Suprapubic skin (tissue), 4 donors: Measurements from ENCODE around the gene MEFV. TPM values are rescaled to one million over a fixed set of nuclear protein-coding genes. Genes with fewer than 3 reads are reported as not detected.

Experiments
- DNase-seq, 2 donors: peaks; one replicate each; pipeline ENCODE4 v3.0.0-alpha.2; 2019; ENCODE audit warnings: low spot score in 2 of 2
- H3K27ac ChIP-seq: fragments of 200-600 bp; sonication (generic); one replicate; pipeline ENCODE4 v1.5.1; 2019
- H3K27me3 ChIP-seq: fragments of 200-600 bp; sonication (generic); one replicate; pipeline ENCODE4 v1.5.1; 2019
- H3K36me3 ChIP-seq: fragments of 200-600 bp; sonication (generic); one replicate; pipeline ENCODE4 v1.5.1; 2019
- H3K4me1 ChIP-seq: fragments of 200-600 bp; sonication (generic); one replicate; pipeline ENCODE4 v1.5.1; 2019
- H3K4me3 ChIP-seq: fragments of 200-600 bp; sonication (generic); one replicate; pipeline ENCODE4 v1.5.1; 2019; ENCODE audit warnings: mild to moderate bottlenecking
- H3K9me3 ChIP-seq: fragments of 200-600 bp; sonication (generic); one replicate; pipeline ENCODE4 v1.5.1; 2019
- EP300 ChIP-seq: sonication (generic); formaldehyde crosslinking; IDR thresholded peaks from one replicate; pipeline ENCODE4 v1.6.1; 2017; ENCODE audit warnings: antibody characterized with exemption
- POLR2A ChIP-seq, 2 donors: fragments of 450-650 bp; IDR thresholded peaks; one replicate each; pipeline ENCODE4 v1.6.1; 2017; ENCODE audit warnings: antibody characterized with exemption in 2 of 2, mild to moderate bottlenecking in 2 of 2, moderate library complexity in 2 of 2
- POLR2AphosphoS5 ChIP-seq, 3 donors: sonication (generic); formaldehyde crosslinking; IDR thresholded peaks; one replicate each; pipeline ENCODE4 v1.6.1; 2017; ENCODE audit warnings: antibody characterized with exemption in 3 of 3
- WGBS: methylation state at CpG from one replicate; pipeline ENCODE4 v1.1.5; 2018; 5-methylcytosine and 5-hydroxymethylcytosine counted together
- total RNA-seq, 4 donors: library from RNA; depleted of rRNA; stranded (reverse); fragments of >200 nt; gene quantifications; one replicate each; pipeline ENCODE4 v1.1.0, GENCODE V29; 2016
- TF ChIP-seq, protein P1 (sequence below), 2 donors: fragments of 200-600 bp in 1 of 2; fragments of 450-650 bp in 1 of 2; sonication (generic) in 1 of 2; IDR thresholded peaks; one replicate each; pipeline ENCODE4 v1.5.1; 2016 to 2019; ENCODE audit warnings: antibody characterized with exemption in 2 of 2, mild to moderate bottlenecking in 1 of 2, moderate library complexity in 1 of 2

MEFV gene
- total RNA-seq, 4 donors from 2014 or later: 0.16 to 0.40 (median 0.17) TPM; not detected in 1

DNA sequence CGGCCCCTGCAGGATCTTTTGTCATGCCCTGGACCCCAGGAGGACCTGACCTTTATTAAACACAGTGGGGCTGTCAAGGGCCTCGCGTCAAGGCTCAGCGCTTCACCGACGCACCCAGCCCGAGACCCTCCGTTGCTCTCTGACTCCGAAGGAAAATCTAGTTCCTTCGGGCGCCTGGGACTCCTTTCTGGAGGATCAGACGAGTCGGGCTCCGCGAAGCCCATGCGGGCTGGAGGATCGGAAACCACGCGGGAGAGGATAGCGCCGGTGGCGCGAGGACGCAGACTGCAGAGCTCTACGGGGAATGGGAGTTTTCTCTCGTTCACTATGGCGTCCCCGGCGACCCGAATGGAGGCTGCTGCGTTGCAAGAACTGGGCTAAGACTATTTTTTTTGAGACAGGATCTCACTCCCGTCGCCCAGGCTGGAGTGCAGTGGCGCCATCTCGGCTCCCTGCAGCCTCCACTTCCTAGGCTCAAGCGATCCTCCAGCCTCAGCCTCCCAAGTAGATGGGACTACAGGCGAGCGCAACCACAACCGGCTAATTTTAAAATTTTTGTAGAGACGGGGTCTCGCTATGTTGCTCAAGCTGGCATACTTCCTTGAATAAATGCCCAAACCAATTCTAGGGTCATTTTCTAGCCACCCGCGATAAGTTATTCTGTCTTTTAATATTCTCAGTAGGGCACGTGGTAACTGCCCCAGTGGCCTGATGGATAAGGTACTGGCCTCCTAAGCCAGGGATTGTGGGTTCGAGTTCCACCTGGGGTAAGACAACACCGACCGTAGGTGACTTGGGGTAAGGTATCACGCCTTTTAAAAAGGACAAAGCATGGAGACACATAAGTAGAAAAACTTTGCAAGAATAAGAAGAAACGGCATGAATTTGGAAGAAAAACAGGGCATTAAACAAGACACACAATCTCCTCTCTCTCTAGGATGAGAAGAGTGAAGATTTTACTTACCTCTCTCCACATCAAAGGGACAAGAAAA, 62.9 kb downstream of the MEFV start:
- WGBS: 63% methylated on average over 44 of the region's 49 CpGs
- DNase-seq: no peak
- Histone ChIP-seq H3K27ac (no peak overlapping the region), H3K4me3 (no peak overlapping the region), H3K27me3 (peaks cover 94% of the 10 kb centered on the region), H3K36me3 (no peaks in the 10 kb centered on the region), H3K4me1 (peaks cover 17% of the 10 kb centered on the region), H3K9me3 (no peaks in the 10 kb centered on the region)
- no peak for TF ChIP-seq EP300
- no peak for TF ChIP-seq POLR2A (IDR thresholded peaks at IDR 0.05)
- TF ChIP-seq, protein P1, sequence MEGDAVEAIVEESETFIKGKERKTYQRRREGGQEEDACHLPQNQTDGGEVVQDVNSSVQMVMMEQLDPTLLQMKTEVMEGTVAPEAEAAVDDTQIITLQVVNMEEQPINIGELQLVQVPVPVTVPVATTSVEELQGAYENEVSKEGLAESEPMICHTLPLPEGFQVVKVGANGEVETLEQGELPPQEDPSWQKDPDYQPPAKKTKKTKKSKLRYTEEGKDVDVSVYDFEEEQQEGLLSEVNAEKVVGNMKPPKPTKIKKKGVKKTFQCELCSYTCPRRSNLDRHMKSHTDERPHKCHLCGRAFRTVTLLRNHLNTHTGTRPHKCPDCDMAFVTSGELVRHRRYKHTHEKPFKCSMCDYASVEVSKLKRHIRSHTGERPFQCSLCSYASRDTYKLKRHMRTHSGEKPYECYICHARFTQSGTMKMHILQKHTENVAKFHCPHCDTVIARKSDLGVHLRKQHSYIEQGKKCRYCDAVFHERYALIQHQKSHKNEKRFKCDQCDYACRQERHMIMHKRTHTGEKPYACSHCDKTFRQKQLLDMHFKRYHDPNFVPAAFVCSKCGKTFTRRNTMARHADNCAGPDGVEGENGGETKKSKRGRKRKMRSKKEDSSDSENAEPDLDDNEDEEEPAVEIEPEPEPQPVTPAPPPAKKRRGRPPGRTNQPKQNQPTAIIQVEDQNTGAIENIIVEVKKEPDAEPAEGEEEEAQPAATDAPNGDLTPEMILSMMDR (IDR thresholded peaks at IDR 0.05): no peak
- TF ChIP-seq POLR2AphosphoS5 (IDR thresholded peaks at IDR 0.05): no peak

DNA sequence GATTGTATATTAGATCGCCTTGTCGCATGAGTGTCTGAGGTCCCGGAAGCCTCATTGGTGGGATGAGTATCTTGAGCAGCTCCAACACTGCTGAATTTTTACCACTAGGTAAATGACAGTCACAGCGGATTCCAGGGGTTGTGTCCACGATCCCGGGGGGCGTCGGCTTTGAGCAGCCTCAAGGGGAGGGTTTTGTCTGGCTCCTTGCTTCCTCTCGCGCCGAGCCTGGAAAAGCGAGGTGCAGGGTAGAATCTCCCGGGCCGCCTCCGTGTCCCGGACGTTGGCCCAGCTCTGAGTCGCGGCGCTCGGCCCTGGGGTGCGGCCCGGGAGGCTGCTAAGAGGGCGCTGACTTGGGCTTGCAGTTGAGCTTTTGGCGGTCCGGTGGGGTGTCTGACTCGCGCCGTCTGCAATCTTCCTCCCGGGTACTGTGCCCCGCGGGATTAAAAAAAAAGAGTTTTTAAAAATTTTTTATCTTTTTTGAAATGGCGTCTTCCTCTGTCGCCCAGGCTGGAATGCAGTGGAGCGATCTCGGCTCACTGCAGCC, 63.9 kb downstream of the MEFV start:
- H3K36me3 ChIP-seq: no peaks in the 10 kb centered on the region
- no peak overlapping the region for H3K27ac ChIP-seq
- DNase-seq: no peak
- WGBS: 30% methylated on average over 22 of the region's 36 CpGs
- H3K4me3 ChIP-seq: no peak overlapping the region
- H3K4me1 ChIP-seq: peaks cover 22% of the 10 kb centered on the region
- H3K27me3 ChIP-seq: peaks cover 97% of the 10 kb centered on the region
- H3K9me3 ChIP-seq: no peaks in the 10 kb centered on the region
- no peak for TF ChIP-seq POLR2A (IDR thresholded peaks at IDR 0.05)
- TF ChIP-seq POLR2AphosphoS5 (IDR thresholded peaks at IDR 0.05): no peak
- TF ChIP-seq EP300: no peak
- TF ChIP-seq, protein P1 (IDR thresholded peaks at IDR 0.05): no peak

Other genes with a start within 250 kb of the MEFV start
- gene CLDN9, start 243.7 kb downstream of the MEFV start, total RNA-seq: not detected
- not detected for gene CLDN6, start 238.4 kb downstream of the MEFV start, total RNA-seq
- 10 to 100 TPM in 3 of 4 donors, 1 to 10 TPM in 1; 2.3 to 59.6 (median 30.5) TPM for gene TNFRSF12A, start 236.3 kb downstream of the MEFV start, total RNA-seq
- gene HCFC1R1, start 232.7 kb downstream of the MEFV start, total RNA-seq: 10 to 100 TPM; 32.6 to 65.4 (median 51.5) TPM
- 10 to 100 TPM; 15.8 to 27.0 (median 24.9) TPM for gene THOC6, start 232.6 kb downstream of the MEFV start, total RNA-seq
- 10 to 100 TPM; 58.4 to 77.6 (median 69.3) TPM for gene BICDL2, start 219.7 kb downstream of the MEFV start, total RNA-seq
- gene MMP25, start 210.1 kb downstream of the MEFV start, total RNA-seq: under 1 TPM in 3 of 4 donors, not detected in 1; 0.51 to 0.87 (median 0.83) TPM
- gene IL32, start 191.0 kb downstream of the MEFV start, total RNA-seq: 10 to 100 TPM in 1 of 4 donors, 1 to 10 TPM in 3; 2.6 to 11.9 (median 6.1) TPM
- not detected for gene ZSCAN10, start 157.3 kb downstream of the MEFV start, total RNA-seq
- gene ZNF205, start 144.0 kb downstream of the MEFV start, total RNA-seq: 10 to 100 TPM; 18.3 to 22.5 (median 20.9) TPM
- gene ZNF213, start 121.6 kb downstream of the MEFV start, total RNA-seq: 10 to 100 TPM; 14.0 to 18.0 (median 16.4) TPM
- not detected for gene OR1F1, start 68.4 kb downstream of the MEFV start, total RNA-seq
- 1 to 10 TPM; 2.6 to 7.7 (median 4.8) TPM for gene ZNF200, start 21.5 kb downstream of the MEFV start, total RNA-seq
- 10 to 100 TPM; 40.6 to 56.3 (median 45.1) TPM for gene ZNF263, start 26.9 kb upstream of the MEFV start, total RNA-seq
- gene TIGD7, start 48.8 kb upstream of the MEFV start, total RNA-seq: 1 to 10 TPM; 1.9 to 4.3 (median 2.1) TPM
- gene ZNF75A, start 48.9 kb upstream of the MEFV start, total RNA-seq: 10 to 100 TPM; 13.8 to 40.4 (median 19.1) TPM
- under 1 TPM in 1 of 4 donors, not detected in 3; 0.34 TPM for gene OR2C1, start 99.3 kb upstream of the MEFV start, total RNA-seq
- 10 to 100 TPM in 3 of 4 donors, 1 to 10 TPM in 1; 9.7 to 20.9 (median 11.9) TPM for gene ZSCAN32, start 144.4 kb upstream of the MEFV start, total RNA-seq
- gene ZNF174, start 144.6 kb upstream of the MEFV start, total RNA-seq: 10 to 100 TPM in 1 of 4 donors, 1 to 10 TPM in 3; 8.4 to 14.9 (median 9.7) TPM
- gene ZNF597, start 186.9 kb upstream of the MEFV start, total RNA-seq: 1 to 10 TPM; 1.5 to 4.3 (median 2.4) TPM
- gene NAA60, start 187.0 kb upstream of the MEFV start, total RNA-seq: 10 to 100 TPM; 20.9 to 40.2 (median 26.4) TPM
- not detected for gene C16orf90, start 238.9 kb upstream of the MEFV start, total RNA-seq
- gene CLUAP1, start 244.4 kb upstream of the MEFV start, total RNA-seq: 10 to 100 TPM in 1 of 4 donors, 1 to 10 TPM in 3; 4.9 to 12.6 (median 6.6) TPM